GM21367 (cell line): ENCODE measurements around the gene PDE4D.

Experiments
- ATAC-seq: cut with Tn5 transposase; IDR thresholded peaks from one replicate; pipeline ENCODE4 v1.9.1; 2021; ENCODE audit not compliant: unreplicated experiment

PDE4D gene

GRCh38 chr5:59099270-59099994, 794.1 kb downstream of the PDE4D start:
- ATAC-seq, result no peak

DNA sequence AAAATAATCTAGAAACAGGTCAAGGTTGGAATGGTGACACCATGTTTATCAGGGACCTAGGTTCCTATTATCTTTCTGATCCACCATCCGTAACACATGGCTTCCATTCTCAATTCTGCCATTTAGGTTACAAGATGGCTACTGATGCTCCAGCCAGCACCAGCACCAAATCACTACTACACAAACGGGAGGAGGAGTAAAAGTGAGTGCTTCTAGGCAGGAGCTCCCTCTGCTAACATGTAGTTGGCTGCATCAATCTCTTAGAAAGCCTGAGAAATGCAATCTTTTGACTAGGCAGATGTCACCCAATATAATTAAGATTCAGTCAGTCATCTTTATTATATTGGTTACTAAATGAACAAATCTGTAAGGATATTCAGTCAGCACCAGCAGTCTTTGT, 794.8 kb downstream of the PDE4D start:
- no peak for ATAC-seq

- ATAC-seq, result no peak
Observed at GRCh38 chr5:59097712-59098111, 795.8 kb downstream of the PDE4D start.

GRCh38 chr5:59097116-59097515, 796.4 kb downstream of the PDE4D start:
- ATAC-seq, result no peak

DNA sequence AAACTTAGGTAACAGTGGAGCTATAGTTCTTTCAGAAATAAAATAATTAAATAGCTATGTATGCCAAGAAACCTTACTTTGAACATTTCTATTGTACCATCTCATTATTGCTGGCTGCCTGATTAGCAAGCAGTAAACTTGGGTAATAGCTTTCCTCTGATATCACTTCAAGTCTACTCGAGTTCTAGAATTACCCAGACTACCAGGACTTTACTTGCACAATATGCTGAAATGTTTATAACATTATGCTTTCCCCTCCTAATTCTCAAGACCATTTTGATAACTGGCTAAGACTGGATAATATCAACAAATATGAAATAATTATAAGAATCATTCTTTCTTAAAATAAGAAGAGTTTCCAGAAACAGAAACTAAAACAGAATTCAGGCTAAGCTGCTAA, 798.0 kb downstream of the PDE4D start:
- no peak for ATAC-seq

- no peak for ATAC-seq
Observed at GRCh38 chr5:59094864-59095263, 798.7 kb downstream of the PDE4D start.

DNA sequence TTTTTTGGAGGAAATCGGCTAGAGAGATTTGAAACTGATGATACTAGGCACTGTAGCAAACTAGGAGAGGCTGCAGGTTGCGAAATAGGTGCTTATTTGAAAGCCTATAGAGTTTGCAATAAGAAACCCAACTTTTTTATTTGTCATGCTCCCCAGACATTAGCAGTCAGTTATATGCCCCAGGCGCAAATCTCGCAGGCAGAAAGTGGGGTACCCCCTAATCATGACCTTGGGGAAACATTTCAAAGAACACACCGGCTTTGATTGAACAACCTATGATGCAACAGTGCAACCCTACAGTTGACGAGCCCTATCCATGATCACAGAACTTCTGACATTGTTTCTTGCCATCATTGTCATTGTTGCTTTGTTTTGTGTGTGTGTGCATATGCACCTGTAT, 800.2 kb downstream of the PDE4D start:
- ATAC-seq, result no peak

- ATAC-seq, result no peak
Observed at GRCh38 chr5:59092758-59093157, 800.8 kb downstream of the PDE4D start.

GRCh38 chr5:59091965-59092364, 801.6 kb downstream of the PDE4D start:
- no peak for ATAC-seq

DNA sequence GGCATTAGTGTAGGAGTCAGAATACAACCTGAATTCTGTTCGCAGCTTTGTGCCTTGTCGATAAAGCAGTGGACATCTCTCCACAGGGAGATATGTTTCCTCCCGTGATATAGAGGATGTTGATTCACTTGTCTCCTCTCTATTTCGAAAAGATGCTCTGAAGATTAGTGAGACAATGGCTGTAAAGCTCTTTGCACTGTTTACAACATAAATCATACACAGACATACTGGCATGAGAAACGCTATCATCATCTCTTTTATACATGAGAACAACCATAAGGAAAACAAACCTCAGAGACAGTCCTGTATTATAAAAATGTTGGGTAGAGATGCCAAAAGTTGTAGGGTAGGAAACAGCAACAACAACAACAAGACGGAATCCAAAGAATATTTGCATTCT, 803.2 kb downstream of the PDE4D start:
- no peak for ATAC-seq

- no peak for ATAC-seq
Observed at GRCh38 chr5:59089767-59090166, 803.8 kb downstream of the PDE4D start.

DNA sequence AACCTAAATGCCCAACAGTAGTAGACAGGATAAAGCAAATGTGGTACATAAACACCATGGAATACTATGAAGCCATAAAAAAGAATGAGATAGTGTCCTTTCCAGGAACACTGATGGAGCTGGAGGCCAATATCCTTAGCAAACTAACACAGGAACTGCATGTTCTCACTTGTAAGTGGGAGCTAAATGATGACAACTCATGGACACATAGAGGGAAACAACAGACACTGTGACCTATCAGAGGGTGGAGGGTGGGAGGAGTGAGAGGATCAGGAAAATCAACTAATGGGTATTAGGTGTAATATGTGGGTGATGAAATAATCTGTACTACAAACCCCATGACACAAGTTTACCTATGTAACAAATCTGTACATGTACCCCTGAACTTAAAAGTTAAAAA, 805.0 kb downstream of the PDE4D start:
- no peak for ATAC-seq

- ATAC-seq, result no peak
Observed at GRCh38 chr5:59086024-59086423, 807.5 kb downstream of the PDE4D start.

DNA sequence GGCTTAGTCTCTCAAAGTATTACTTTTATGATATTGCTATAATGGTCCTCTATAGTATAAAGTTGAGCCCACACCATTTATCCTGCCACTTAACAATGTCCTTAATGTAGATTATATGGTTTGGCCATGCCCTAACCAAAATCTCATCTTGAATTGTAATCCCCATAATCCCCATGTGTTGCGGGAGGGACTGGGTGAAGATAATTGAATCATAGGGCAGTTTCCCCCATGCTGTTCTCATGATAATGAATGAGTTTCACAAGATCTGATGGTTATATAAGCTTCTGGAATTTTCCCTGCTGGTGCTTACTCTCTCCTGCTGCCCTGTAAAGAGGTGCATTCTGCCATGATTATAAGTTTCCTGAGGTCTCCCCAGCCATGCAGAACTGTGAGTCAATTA, 811.8 kb downstream of the PDE4D start:
- no peak for ATAC-seq

DNA sequence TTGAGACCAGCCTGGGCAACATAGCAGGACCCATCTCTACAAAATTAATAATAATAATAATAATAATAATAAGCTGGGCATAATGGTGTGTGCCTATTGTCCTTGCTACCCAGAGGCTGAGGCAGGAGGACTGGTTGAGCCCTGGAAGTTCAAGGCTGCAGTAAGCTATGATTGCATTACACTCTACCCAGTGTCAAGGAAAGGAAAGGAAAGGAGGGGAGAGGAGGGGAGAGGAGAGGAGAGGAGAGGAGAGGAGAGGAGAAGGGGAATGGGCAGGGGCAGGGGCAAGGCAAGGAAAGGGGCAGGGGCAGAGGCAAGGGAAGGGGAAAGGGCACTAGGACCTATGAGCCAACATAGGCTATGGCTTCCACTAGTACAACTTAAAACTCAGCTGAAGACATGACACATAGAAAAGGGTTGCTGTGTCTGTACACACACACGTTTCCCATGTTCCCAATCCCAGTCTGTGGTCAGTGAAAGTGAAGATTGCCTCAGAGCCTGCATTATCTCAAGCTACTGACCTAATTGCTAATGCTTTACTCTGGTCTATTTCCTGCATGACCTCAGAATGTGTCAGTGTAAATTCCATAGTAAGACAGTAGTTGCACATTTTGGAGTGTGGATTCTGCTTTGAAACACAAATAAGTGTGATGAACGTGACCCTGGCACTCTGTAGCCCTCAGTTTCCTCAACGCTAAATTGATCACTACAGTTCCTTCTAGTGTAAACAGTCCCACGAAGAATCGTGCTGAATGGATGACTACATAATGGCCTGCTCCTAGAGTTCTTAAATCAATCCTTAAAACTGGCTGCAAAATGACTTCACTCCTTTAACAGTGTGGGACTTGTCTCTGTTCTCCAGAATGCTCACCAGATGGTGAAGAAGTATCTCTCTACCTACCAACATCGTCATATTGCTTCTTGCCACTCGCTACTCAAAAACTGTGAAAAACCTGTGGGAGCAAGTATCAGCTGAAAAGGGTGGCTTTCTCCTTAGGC, 813.6 kb downstream of the PDE4D start:
- ATAC-seq, result no peak

DNA sequence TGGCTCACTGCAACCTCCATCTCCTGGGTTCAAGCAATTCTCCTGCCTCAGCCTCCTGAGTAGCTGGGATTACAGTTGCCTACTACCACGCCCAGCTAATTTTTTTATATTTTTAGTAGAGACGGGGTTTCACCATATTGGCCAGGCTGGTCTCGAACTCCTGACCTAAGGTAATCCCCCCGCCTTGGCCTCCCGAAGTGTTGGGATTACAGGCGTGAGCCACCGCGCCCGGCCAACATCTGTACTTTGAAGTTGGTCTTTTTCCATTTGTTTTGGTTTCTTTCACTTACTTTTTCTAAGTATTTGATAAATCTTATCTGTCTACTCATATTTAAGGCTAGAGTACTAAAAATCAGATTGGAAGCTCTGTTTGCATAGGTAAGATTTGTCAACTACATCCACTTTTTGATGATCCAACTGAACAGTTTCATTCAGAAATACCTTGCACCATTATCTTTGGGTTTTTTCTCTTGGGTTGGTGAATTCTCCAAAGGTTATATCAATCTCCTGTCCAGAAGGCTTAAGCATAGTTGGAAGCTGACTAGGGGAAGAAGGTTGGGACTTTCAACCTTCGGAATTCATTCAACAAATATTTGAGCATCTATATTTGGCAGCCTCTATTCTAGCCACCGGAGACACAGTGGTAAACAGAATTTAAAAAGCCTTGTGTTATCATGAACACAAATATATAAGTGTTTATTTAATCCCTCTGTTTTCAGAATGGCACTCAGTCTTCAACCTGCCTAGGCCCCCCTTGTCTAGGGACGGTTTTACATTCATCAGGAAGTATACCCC, 821.6 kb downstream of the PDE4D start:
- ATAC-seq, result no peak

DNA sequence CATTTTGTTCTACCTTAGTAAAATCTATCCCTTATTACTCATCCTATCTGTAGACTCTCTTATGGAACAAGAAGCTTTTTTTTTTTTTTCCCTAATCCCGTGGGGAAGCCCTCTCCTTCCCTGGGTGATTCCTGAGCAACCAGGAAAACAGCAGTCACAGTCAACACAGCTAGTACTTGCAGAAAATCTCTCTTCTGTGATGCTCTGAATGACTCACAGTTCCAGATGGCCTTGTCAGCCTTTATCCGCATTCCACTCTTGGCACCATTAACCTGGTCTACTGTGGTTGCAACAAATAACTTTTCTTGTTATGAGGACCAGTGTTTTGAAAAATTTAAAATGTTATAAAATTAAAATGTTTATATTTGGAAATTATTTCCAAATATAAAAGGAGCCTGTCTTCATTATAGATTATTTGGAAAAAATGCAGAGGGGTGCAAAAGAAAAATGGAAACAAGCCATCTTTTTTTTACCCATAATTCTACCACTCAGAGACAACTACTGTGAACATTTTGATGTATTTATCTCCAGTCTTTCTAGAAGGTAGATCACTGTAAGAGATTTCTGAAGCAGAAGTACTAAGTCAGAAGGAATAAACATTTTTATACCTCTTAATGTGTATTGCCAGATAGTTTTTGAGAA, 824.0 kb downstream of the PDE4D start:
- no peak for ATAC-seq

GRCh38 chr5:59067956-59068656, 825.4 kb downstream of the PDE4D start:
- no peak for ATAC-seq

GRCh38 chr5:59066367-59067163, 827.0 kb downstream of the PDE4D start:
- ATAC-seq, result no peak
